Esophagus muscularis mucosa (tissue), 4 donors: Measurements from ENCODE around the gene SGCE. TPM values are rescaled to one million over a fixed set of nuclear protein-coding genes. Genes with fewer than 3 reads are reported as not detected.

ENCODE experiments used
- DNase-seq: peaks from one replicate; pipeline ENCODE4 v3.0.0-alpha.2; 2017; ENCODE audit errors: extremely low spot score
- H3K27ac ChIP-seq, 4 donors: fragments of 200-600 bp; sonication (generic); replicated peaks in 1 of 4; 1 replicate in 3 of 4; 2 replicates in 1 of 4; pipeline ENCODE4 v1.5.1; 2016 to 2019; ENCODE audit warnings: mild to moderate bottlenecking in 1 of 4
- H3K27me3 ChIP-seq, 4 donors: fragments of 200-600 bp; sonication (generic); one replicate each; pipeline versions ENCODE4 v1.5.1 to v1.6.0; 2016 to 2019
- H3K36me3 ChIP-seq, 4 donors: fragments of 200-600 bp; sonication (generic); one replicate each; pipeline ENCODE4 v1.5.1; 2016 to 2019
- H3K4me1 ChIP-seq, 4 donors: fragments of 200-600 bp; sonication (generic); one replicate each; pipeline ENCODE4 v1.5.1; 2016 to 2019
- H3K4me3 ChIP-seq, 4 donors: fragments of 200-600 bp; sonication (generic); 1 replicate in 2 of 4; 2 replicates in 2 of 4; pipeline ENCODE4 v1.5.1; 2016 to 2019; ENCODE audit warnings: mild to moderate bottlenecking in 4 of 4, moderate library complexity in 1 of 4
- H3K9me3 ChIP-seq, 4 donors: fragments of 200-600 bp; sonication (generic); 1 replicate in 3 of 4; 2 replicates in 1 of 4; pipeline ENCODE4 v1.5.1; 2016 to 2019
- CTCF ChIP-seq, 3 experiments: fragments of 200-600 bp in 2 of 3; fragments of 450-650 bp in 1 of 3; sonication (generic) in 2 of 3; IDR thresholded peaks; one replicate each; pipeline ENCODE4 v1.5.1; 2017 to 2019; ENCODE audit warnings: antibody characterized with exemption in 3 of 3, mild to moderate bottlenecking in 2 of 3, moderate library complexity in 1 of 3
- EP300 ChIP-seq: sonication (generic); formaldehyde crosslinking; IDR thresholded peaks from one replicate; pipeline ENCODE4 v1.6.1; 2017; ENCODE audit warnings: antibody characterized with exemption
- POLR2A ChIP-seq: fragments of 450-650 bp; IDR thresholded peaks from one replicate; pipeline ENCODE4 v1.6.1; 2017; ENCODE audit warnings: antibody characterized with exemption, moderate library complexity, mild to moderate bottlenecking, low read depth
- POLR2AphosphoS5 ChIP-seq, 2 donors: sonication (generic); formaldehyde crosslinking; IDR thresholded peaks; one replicate each; pipeline ENCODE4 v1.6.1; 2017; ENCODE audit warnings: antibody characterized with exemption in 2 of 2
- WGBS: methylation state at CpG from one replicate; pipeline ENCODE4 v1.1.5; 2018; 5-methylcytosine and 5-hydroxymethylcytosine counted together
- intact Hi-C: fragments of 100-400 bp; cut with DNase I; formaldehyde crosslinking; loops from one replicate; pipeline ENCODE4 v1.15.1; 2023
- total RNA-seq, 4 donors: library from RNA; depleted of rRNA; stranded (reverse); fragments of >200 nt; gene quantifications; one replicate each; pipeline versions ENCODE4 v1.1.0 to v1.2.1, GENCODE V29; 2016

Gene SGCE
- total RNA-seq, 4 donors from 2014 or later = 72.6 to 135 (median 88.1) TPM

- Histone ChIP-seq H3K27ac (no peak overlapping the region), H3K9me3 (no peaks in the 10 kb centered on the region), H3K27me3 (no peaks in the 10 kb centered on the region), H3K36me3 (peaks cover 0 to 11% (median 0%) of the 10 kb centered on the region in 4 donors), H3K4me3 (no peak overlapping the region), H3K4me1 (peaks cover 5 to 14% (median 13%) of the 10 kb centered on the region in 4 donors)
- TF ChIP-seq CTCF (IDR thresholded peaks at IDR 0.05) (no peak), POLR2A (no peak), EP300 (no peak)
- 75% methylated on average over 3 of the region's 3 CpGs for WGBS
- DNase-seq = no peak
- intact Hi-C loops = no loop called here
Observed at GRCh38 chr7:94623820-94624219, 32.1 kb downstream of the SGCE start.

DNA sequence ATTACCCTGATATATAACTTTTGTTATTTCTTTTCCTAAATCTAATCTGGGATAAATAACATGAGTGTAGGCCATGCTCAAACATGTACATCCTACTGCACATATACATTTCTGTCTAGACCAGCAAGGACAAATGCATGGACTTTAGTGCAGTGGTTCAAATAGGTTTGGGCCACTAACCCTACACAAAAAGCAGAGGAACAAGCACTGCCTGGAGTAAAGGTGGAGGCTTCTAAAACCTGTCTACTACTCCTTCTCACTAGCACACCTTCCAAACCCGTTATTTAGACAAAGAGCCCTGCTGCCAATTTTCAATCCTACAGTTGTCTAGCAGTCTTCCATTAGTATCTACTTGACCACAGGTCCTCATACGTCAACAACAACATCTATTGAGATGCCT lies 34.8 kb downstream of the SGCE start:
- Histone ChIP-seq H3K36me3 (peaks cover 0 to 11% (median 2%) of the 10 kb centered on the region in 4 donors), H3K27ac (peak overlapping the region in 3 of 4 donors; percentile 32 to 67 (median 43)), H3K27me3 (no peaks in the 10 kb centered on the region), H3K9me3 (no peaks in the 10 kb centered on the region), H3K4me1 (peaks cover 5 to 14% (median 13%) of the 10 kb centered on the region in 4 donors), H3K4me3 (no peak overlapping the region)
- TF ChIP-seq POLR2AphosphoS5 (IDR thresholded peaks at IDR 0.05) = no peak
- TF ChIP-seq EP300 = no peak
- no peak for TF ChIP-seq CTCF (IDR thresholded peaks at IDR 0.05)
- TF ChIP-seq POLR2A = no peak
- intact Hi-C loops = no loop called here
- no peak for DNase-seq
- WGBS = 93% methylated on average over 2 of the region's 2 CpGs

GRCh38 chr7:94620703-94621118 lies 35.2 kb downstream of the SGCE start:
- 19% methylated on average over 2 of the region's 2 CpGs for WGBS
- Histone ChIP-seq H3K4me3 (no peak overlapping the region), H3K27me3 (no peaks in the 10 kb centered on the region), H3K4me1 (peaks cover 5 to 14% (median 13%) of the 10 kb centered on the region in 4 donors), H3K27ac (peak overlapping the region in 3 of 4 donors; percentile 32 to 67 (median 43)), H3K9me3 (no peaks in the 10 kb centered on the region), H3K36me3 (peaks cover 0 to 12% (median 2%) of the 10 kb centered on the region in 4 donors)
- DNase-seq = no peak
- intact Hi-C loops = no loop called here
- TF ChIP-seq EP300 (no peak), POLR2AphosphoS5 (IDR thresholded peaks at IDR 0.05) (peak; percentile 37 to 58), CTCF (IDR thresholded peaks at IDR 0.05) (no peak), POLR2A (no peak)

- Histone ChIP-seq H3K9me3 (no peaks in the 10 kb centered on the region), H3K27ac (no peak overlapping the region), H3K36me3 (peaks cover 0 to 24% (median 2%) of the 10 kb centered on the region in 4 donors), H3K4me3 (no peak overlapping the region), H3K27me3 (no peaks in the 10 kb centered on the region), H3K4me1 (peaks cover 5 to 14% (median 13%) of the 10 kb centered on the region in 4 donors)
- 96% methylated on average over 1 of the region's 1 CpG for WGBS
- no peak for TF ChIP-seq POLR2AphosphoS5 (IDR thresholded peaks at IDR 0.05)
- TF ChIP-seq EP300 = no peak
- no peak for TF ChIP-seq CTCF (IDR thresholded peaks at IDR 0.05)
- no peak for TF ChIP-seq POLR2A
- no peak for DNase-seq
- intact Hi-C loops = no loop called here
Observed at GRCh38 chr7:94618126-94618525, 37.8 kb downstream of the SGCE start.

DNA sequence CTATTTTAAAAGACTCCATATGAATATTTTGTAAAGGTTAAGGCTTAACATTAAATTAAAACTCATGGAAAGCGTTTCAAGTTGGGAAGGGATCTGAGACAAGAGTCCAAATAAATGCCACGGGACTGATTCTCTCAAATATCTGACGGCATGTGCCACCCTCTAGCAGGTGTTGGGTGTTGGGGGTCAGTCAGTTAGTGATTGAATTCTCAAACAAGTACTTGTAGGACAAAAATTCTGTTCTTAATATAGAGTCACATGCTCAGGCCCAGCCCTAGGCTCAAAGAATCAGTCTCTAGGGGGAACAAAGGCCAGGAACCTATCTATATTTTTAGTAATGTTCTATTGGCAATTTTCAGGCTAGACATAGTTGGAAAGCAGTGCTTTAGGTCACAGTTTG lies 39.1 kb downstream of the SGCE start:
- Histone ChIP-seq H3K4me1 (peaks cover 5 to 14% (median 13%) of the 10 kb centered on the region in 4 donors), H3K9me3 (no peaks in the 10 kb centered on the region), H3K36me3 (peaks cover 0 to 18% (median 2%) of the 10 kb centered on the region in 4 donors), H3K27me3 (no peaks in the 10 kb centered on the region), H3K27ac (no peak overlapping the region), H3K4me3 (no peak overlapping the region)
- intact Hi-C loops = no loop called here
- WGBS = 93% methylated on average over 3 of the region's 3 CpGs
- TF ChIP-seq POLR2AphosphoS5 (IDR thresholded peaks at IDR 0.05) (no peak), POLR2A (no peak), CTCF (IDR thresholded peaks at IDR 0.05) (no peak), EP300 (no peak)
- no peak for DNase-seq
